Tibial nerve (tissue), 4 donors: Measurements from ENCODE around the gene TRIP10. TPM values are rescaled to one million over a fixed set of nuclear protein-coding genes. Genes with fewer than 3 reads are reported as not detected.

ENCODE experiments used
- DNase-seq, 2 donors: peaks; one replicate each; pipeline ENCODE4 v3.0.0-alpha.2; 2019; ENCODE audit warnings: low spot score in 2 of 2
- H3K27ac ChIP-seq, 4 donors: fragments of 200-600 bp; sonication (generic) in 3 of 4; one replicate each; pipeline ENCODE4 v1.5.1; 2017 to 2019; ENCODE audit warnings: mild to moderate bottlenecking in 1 of 4
- H3K27me3 ChIP-seq, 2 donors: fragments of 200-600 bp; sonication (generic) in 1 of 2; one replicate each; pipeline versions ENCODE4 v1.5.1 to v1.6.0; 2017 to 2019
- H3K36me3 ChIP-seq, 3 donors: fragments of 200-600 bp; sonication (generic); one replicate each; pipeline ENCODE4 v1.5.1; 2018 to 2019
- H3K4me1 ChIP-seq, 4 donors: fragments of 200-600 bp; sonication (generic) in 3 of 4; one replicate each; pipeline ENCODE4 v1.5.1; 2017 to 2019
- H3K4me3 ChIP-seq, 4 donors: fragments of 200-600 bp; sonication (generic) in 3 of 4; one replicate each; pipeline ENCODE4 v1.5.1; 2017 to 2019; ENCODE audit warnings: mild to moderate bottlenecking in 1 of 4, moderate library complexity in 1 of 4
- H3K9me3 ChIP-seq, 4 donors: fragments of 200-600 bp; sonication (generic) in 3 of 4; one replicate each; pipeline ENCODE4 v1.5.1; 2017 to 2019
- CTCF ChIP-seq, 5 experiments: fragments of 200-600 bp in 3 of 5; fragments of 450-650 bp in 2 of 5; sonication (generic) in 3 of 5; IDR thresholded peaks; one replicate each; pipeline ENCODE4 v1.5.1; 2016 to 2019; ENCODE audit warnings: antibody characterized with exemption in 5 of 5, mild to moderate bottlenecking in 3 of 5, moderate library complexity in 2 of 5
- EP300 ChIP-seq, 2 donors: sonication (generic); formaldehyde crosslinking; IDR thresholded peaks; one replicate each; pipeline ENCODE4 v1.6.1; 2017; ENCODE audit warnings: antibody characterized with exemption in 2 of 2, mild to moderate bottlenecking in 1 of 2
- POLR2A ChIP-seq, 2 donors: fragments of 450-650 bp; IDR thresholded peaks; one replicate each; pipeline ENCODE4 v1.6.1; 2017; ENCODE audit warnings: antibody characterized with exemption in 2 of 2, mild to moderate bottlenecking in 2 of 2, moderate library complexity in 2 of 2
- WGBS, 2 donors: methylation state at CpG; one replicate each; pipeline ENCODE4 v1.1.5; 2018; 5-methylcytosine and 5-hydroxymethylcytosine counted together
- total RNA-seq, 4 donors: library from RNA; depleted of rRNA; stranded (reverse); fragments of >200 nt; gene quantifications; one replicate each; pipeline ENCODE4 v1.1.0, GENCODE V29; 2016

Gene TRIP10
- total RNA-seq, 4 donors from 2014 or later, result 96.1 to 148 (median 110) TPM

GRCh38 chr19:6788896-6789295 is 49.4 kb downstream of the TRIP10 start:
- Histone ChIP-seq H3K4me3 (no peak overlapping the region), H3K27me3 (no peaks in the 10 kb centered on the region), H3K27ac (no peak overlapping the region), H3K9me3 (peaks cover 0 to 8% (median 0%) of the 10 kb centered on the region in 4 donors), H3K36me3 (no peaks in the 10 kb centered on the region), H3K4me1 (no peaks in the 10 kb centered on the region)
- TF ChIP-seq EP300 (IDR thresholded peaks at IDR 0.05) (no peak), POLR2A (IDR thresholded peaks at IDR 0.05) (no peak), CTCF (IDR thresholded peaks at IDR 0.05) (no peak)
- WGBS, 2 donors, result 72 to 85% methylated on average over 4 of the region's 4 CpGs
- no peak for DNase-seq

GRCh38 chr19:6790194-6791128 is 51.0 kb downstream of the TRIP10 start:
- Histone ChIP-seq H3K4me1 (no peaks in the 10 kb centered on the region), H3K9me3 (peaks cover 0 to 23% (median 2%) of the 10 kb centered on the region in 4 donors), H3K27ac (no peak overlapping the region), H3K4me3 (no peak overlapping the region), H3K36me3 (no peaks in the 10 kb centered on the region), H3K27me3 (no peaks in the 10 kb centered on the region)
- 36 to 50% methylated on average over 4 to 5 of the region's 5 CpGs for WGBS, 2 donors
- no peak for DNase-seq
- no peak for TF ChIP-seq EP300 (IDR thresholded peaks at IDR 0.05)
- no peak for TF ChIP-seq CTCF (IDR thresholded peaks at IDR 0.05)
- TF ChIP-seq POLR2A (IDR thresholded peaks at IDR 0.05), result no peak

- 66 to 79% methylated on average over 6 of the region's 6 CpGs for WGBS, 2 donors
- DNase-seq, result no peak
- no peaks in the 10 kb centered on the region for H3K36me3 ChIP-seq
- no peak overlapping the region for H3K27ac ChIP-seq
- TF ChIP-seq CTCF (IDR thresholded peaks at IDR 0.05) (no peak), EP300 (IDR thresholded peaks at IDR 0.05) (no peak), POLR2A (IDR thresholded peaks at IDR 0.05) (no peak)
- peaks cover 0 to 28% (median 2%) of the 10 kb centered on the region in 4 donors for H3K9me3 ChIP-seq
- no peaks in the 10 kb centered on the region for H3K27me3 ChIP-seq
- no peaks in the 10 kb centered on the region for H3K4me1 ChIP-seq
- no peak overlapping the region for H3K4me3 ChIP-seq
Measured at GRCh38 chr19:6791237-6791636, 51.8 kb downstream of the TRIP10 start.

GRCh38 chr19:6793411-6793810 is 53.9 kb downstream of the TRIP10 start:
- no peak overlapping the region for H3K27ac ChIP-seq
- no peak for DNase-seq
- no peaks in the 10 kb centered on the region for H3K36me3 ChIP-seq
- TF ChIP-seq EP300 (IDR thresholded peaks at IDR 0.05), result no peak
- TF ChIP-seq CTCF (IDR thresholded peaks at IDR 0.05), result no peak
- no peak for TF ChIP-seq POLR2A (IDR thresholded peaks at IDR 0.05)
- 78 to 83% methylated on average over 4 of the region's 4 CpGs for WGBS, 2 donors
- H3K27me3 ChIP-seq, result no peaks in the 10 kb centered on the region
- H3K9me3 ChIP-seq, result peaks cover 0 to 28% (median 2%) of the 10 kb centered on the region in 4 donors
- H3K4me1 ChIP-seq, result no peaks in the 10 kb centered on the region
- no peak overlapping the region for H3K4me3 ChIP-seq

- no peak for DNase-seq
- no peaks in the 10 kb centered on the region for H3K4me1 ChIP-seq
- WGBS, 2 donors, result 88% methylated on average over 5 of the region's 5 CpGs
- H3K27ac ChIP-seq, result no peak overlapping the region
- TF ChIP-seq EP300 (IDR thresholded peaks at IDR 0.05) (no peak), POLR2A (IDR thresholded peaks at IDR 0.05) (no peak), CTCF (IDR thresholded peaks at IDR 0.05) (no peak)
- peaks cover 0 to 28% (median 2%) of the 10 kb centered on the region in 4 donors for H3K9me3 ChIP-seq
- H3K36me3 ChIP-seq, result no peaks in the 10 kb centered on the region
- H3K4me3 ChIP-seq, result no peak overlapping the region
- H3K27me3 ChIP-seq, result no peaks in the 10 kb centered on the region
Measured at GRCh38 chr19:6793973-6794372, 54.5 kb downstream of the TRIP10 start.
